ENCODE data around the gene COBLL1. TPM values are rescaled to one million over a fixed set of nuclear protein-coding genes. Genes with fewer than 3 reads are reported as not detected.

The COBLL1 gene
- total and polyA plus RNA-seq, 2 donors (not counting 1 experiment from before 2014, with no cell fraction given), result 10.1 to 11.9 TPM

GRCh38 chr2:164789968-164790367, 51.7 kb downstream of the COBLL1 start:
- DNase-seq (ENCODE audit: low read depth in 2 of 2), result no peak
- H3K4me1 ChIP-seq (ENCODE audit: control insufficient read depth, extremely low read depth, insufficient read depth, low read length), result peaks cover 5% of the 10 kb centered on the region
- H3K4me2 ChIP-seq (ENCODE audit: extremely low read depth, insufficient read depth, low read length), result no peak overlapping the region
- no peaks in the 10 kb centered on the region for H4K20me1 ChIP-seq (ENCODE audit: control insufficient read depth, extremely low read depth, insufficient read depth, low read length)
- no peaks in the 10 kb centered on the region for H3K79me2 ChIP-seq (ENCODE audit: control insufficient read depth, insufficient read depth, low read length)
- no peaks in the 10 kb centered on the region for H3K27me3 ChIP-seq (ENCODE audit: control insufficient read depth, insufficient read depth, low read length)
- H3K36me3 ChIP-seq (ENCODE audit: control insufficient read depth, insufficient read depth, low read length), result no peaks in the 10 kb centered on the region
- H3K27ac ChIP-seq (ENCODE audit: insufficient read depth, low read length), result no peak overlapping the region
- no peak overlapping the region for H2AFZ ChIP-seq (ENCODE audit: low read length)
- no peak overlapping the region for H3K9ac ChIP-seq (ENCODE audit: insufficient read depth, low read length)
- TF ChIP-seq, protein P1, sequence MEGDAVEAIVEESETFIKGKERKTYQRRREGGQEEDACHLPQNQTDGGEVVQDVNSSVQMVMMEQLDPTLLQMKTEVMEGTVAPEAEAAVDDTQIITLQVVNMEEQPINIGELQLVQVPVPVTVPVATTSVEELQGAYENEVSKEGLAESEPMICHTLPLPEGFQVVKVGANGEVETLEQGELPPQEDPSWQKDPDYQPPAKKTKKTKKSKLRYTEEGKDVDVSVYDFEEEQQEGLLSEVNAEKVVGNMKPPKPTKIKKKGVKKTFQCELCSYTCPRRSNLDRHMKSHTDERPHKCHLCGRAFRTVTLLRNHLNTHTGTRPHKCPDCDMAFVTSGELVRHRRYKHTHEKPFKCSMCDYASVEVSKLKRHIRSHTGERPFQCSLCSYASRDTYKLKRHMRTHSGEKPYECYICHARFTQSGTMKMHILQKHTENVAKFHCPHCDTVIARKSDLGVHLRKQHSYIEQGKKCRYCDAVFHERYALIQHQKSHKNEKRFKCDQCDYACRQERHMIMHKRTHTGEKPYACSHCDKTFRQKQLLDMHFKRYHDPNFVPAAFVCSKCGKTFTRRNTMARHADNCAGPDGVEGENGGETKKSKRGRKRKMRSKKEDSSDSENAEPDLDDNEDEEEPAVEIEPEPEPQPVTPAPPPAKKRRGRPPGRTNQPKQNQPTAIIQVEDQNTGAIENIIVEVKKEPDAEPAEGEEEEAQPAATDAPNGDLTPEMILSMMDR (conservative IDR thresholded peaks at IDR 0.05 in 1 of 2, IDR thresholded peaks at IDR 0.05 in 1 of 2; ENCODE audit: low read depth in 1 of 2, low read length in 2 of 2), result no peak
- TF ChIP-seq EZH2 (IDR thresholded peaks at IDR 0.05; ENCODE audit: low read length, missing control alignments), result no peak
- no peak overlapping the region for H3K4me3 ChIP-seq (replicated peaks in 1 of 4; ENCODE audit: control extremely low read depth in 1 of 4, insufficient read depth in 1 of 4, low read depth in 3 of 4, low read length in 4 of 4)
- no peaks in the 10 kb centered on the region for H3K9me3 ChIP-seq (ENCODE audit: control insufficient read depth, insufficient read depth, low read depth, low read length)

DNA sequence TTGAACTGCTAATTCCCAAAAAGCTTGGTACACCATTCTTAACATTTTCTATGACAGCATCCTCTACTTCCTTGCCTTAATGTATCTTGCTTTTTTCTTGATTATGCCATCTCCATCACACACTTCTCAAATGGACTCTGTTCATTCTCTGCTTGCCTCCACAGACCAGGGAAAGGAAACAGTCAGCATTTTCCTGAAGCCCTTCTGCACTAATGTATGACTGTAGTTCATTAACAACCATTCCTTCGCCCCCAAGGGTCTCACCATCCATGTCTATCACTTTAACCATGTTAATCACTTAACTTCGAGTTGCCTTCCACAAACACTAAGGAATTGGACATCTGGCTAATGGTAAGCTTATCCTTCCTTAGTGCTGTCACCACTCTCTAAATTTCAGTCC, 54.8 kb downstream of the COBLL1 start:
- Histone ChIP-seq H3K36me3 (ENCODE audit: control insufficient read depth, insufficient read depth, low read length) (no peaks in the 10 kb centered on the region), H3K27ac (ENCODE audit: insufficient read depth, low read length) (no peak overlapping the region), H3K9ac (ENCODE audit: insufficient read depth, low read length) (no peak overlapping the region), H3K27me3 (ENCODE audit: control insufficient read depth, insufficient read depth, low read length) (no peaks in the 10 kb centered on the region), H3K4me1 (ENCODE audit: control insufficient read depth, extremely low read depth, insufficient read depth, low read length) (no peaks in the 10 kb centered on the region), H3K79me2 (ENCODE audit: control insufficient read depth, insufficient read depth, low read length) (no peaks in the 10 kb centered on the region), H3K4me2 (ENCODE audit: extremely low read depth, insufficient read depth, low read length) (no peak overlapping the region), H3K4me3 (replicated peaks in 1 of 4; ENCODE audit: control extremely low read depth in 1 of 4, insufficient read depth in 1 of 4, low read depth in 3 of 4, low read length in 4 of 4) (no peak overlapping the region), H3K9me3 (ENCODE audit: control insufficient read depth, insufficient read depth, low read depth, low read length) (no peaks in the 10 kb centered on the region), H4K20me1 (ENCODE audit: control insufficient read depth, extremely low read depth, insufficient read depth, low read length) (no peaks in the 10 kb centered on the region), H2AFZ (ENCODE audit: low read length) (no peak overlapping the region)
- DNase-seq (ENCODE audit: low read depth in 2 of 2), result no peak
- TF ChIP-seq, protein P1 (conservative IDR thresholded peaks at IDR 0.05 in 1 of 2, IDR thresholded peaks at IDR 0.05 in 1 of 2; ENCODE audit: low read depth in 1 of 2, low read length in 2 of 2), result no peak
- TF ChIP-seq EZH2 (IDR thresholded peaks at IDR 0.05; ENCODE audit: low read length, missing control alignments), result no peak

DNA sequence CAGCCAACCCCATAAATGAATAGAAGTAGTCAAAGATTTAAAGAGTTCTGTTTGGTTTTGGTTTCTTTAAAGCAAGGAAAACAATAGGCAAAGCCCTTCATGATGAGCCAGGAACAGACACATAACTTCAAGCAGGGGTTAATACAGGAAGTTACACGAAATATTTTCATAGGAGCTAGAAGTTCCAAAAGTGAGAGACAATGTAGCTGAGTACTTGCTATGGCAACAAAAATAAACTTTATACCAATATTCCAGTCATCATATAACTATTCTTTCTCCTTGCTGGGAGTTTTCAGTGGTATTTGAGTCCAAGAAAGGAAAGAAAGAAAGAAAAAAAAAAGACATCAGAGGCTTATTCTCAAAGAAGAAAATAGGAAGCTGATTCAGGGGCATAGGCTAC, 56.2 kb downstream of the COBLL1 start:
- Histone ChIP-seq H3K4me3 (replicated peaks in 1 of 4; ENCODE audit: control extremely low read depth in 1 of 4, insufficient read depth in 1 of 4, low read depth in 3 of 4, low read length in 4 of 4) (no peak overlapping the region), H3K9ac (ENCODE audit: insufficient read depth, low read length) (no peak overlapping the region), H3K36me3 (ENCODE audit: control insufficient read depth, insufficient read depth, low read length) (no peaks in the 10 kb centered on the region), H4K20me1 (ENCODE audit: control insufficient read depth, extremely low read depth, insufficient read depth, low read length) (no peaks in the 10 kb centered on the region), H3K27ac (ENCODE audit: insufficient read depth, low read length) (no peak overlapping the region), H2AFZ (ENCODE audit: low read length) (peak overlapping the region; percentile 25), H3K4me1 (ENCODE audit: control insufficient read depth, extremely low read depth, insufficient read depth, low read length) (no peaks in the 10 kb centered on the region), H3K4me2 (ENCODE audit: extremely low read depth, insufficient read depth, low read length) (no peak overlapping the region), H3K27me3 (ENCODE audit: control insufficient read depth, insufficient read depth, low read length) (no peaks in the 10 kb centered on the region), H3K79me2 (ENCODE audit: control insufficient read depth, insufficient read depth, low read length) (no peaks in the 10 kb centered on the region), H3K9me3 (ENCODE audit: control insufficient read depth, insufficient read depth, low read depth, low read length) (no peaks in the 10 kb centered on the region)
- peak in 1 of 2 donors; percentile 61 for DNase-seq (ENCODE audit: low read depth in 2 of 2)
- no peak for TF ChIP-seq EZH2 (IDR thresholded peaks at IDR 0.05; ENCODE audit: low read length, missing control alignments)
- TF ChIP-seq, protein P1 (conservative IDR thresholded peaks at IDR 0.05 in 1 of 2, IDR thresholded peaks at IDR 0.05 in 1 of 2; ENCODE audit: low read depth in 1 of 2, low read length in 2 of 2), result no peak

Measured in fibroblast of lung (primary cell).